ENCODE results near the gene FOXJ2. TPM values are rescaled to one million over a fixed set of nuclear protein-coding genes. Genes with fewer than 3 reads are reported as not detected.

FOXJ2 gene
- total and polyA plus RNA-seq, 3 experiments from 2014 or later: 18.3 to 22.5 (median 22.3) TPM

- no peaks in the 10 kb centered on the region for H3K9me3 Mint-ChIP-seq
- DNase-seq: no peak
- Histone ChIP-seq H3K4me3 (ENCODE audit: low read length) (peak overlapping the region; percentile 66), H3K9me3 (ENCODE audit: low read length) (no peaks in the 10 kb centered on the region), H3K27me3 (ENCODE audit: insufficient read depth, low read length, poor library complexity, severe bottlenecking) (no peaks in the 10 kb centered on the region), H3K27ac (ENCODE audit: low read depth, low read length) (peak overlapping the region; percentile 84), H3K36me3 (ENCODE audit: insufficient read depth, low read length) (no peaks in the 10 kb centered on the region), H3K4me1 (ENCODE audit: insufficient read depth, low read length) (peaks cover 55% of the 10 kb centered on the region)
- CTCF ChIA-PET: interaction anchor here (0.7 to 3.4 kb wide), 6 partner anchors 11 to 99 kb away, joined by 3 to 20 read pairs (median 4); partner anchors contain the start of gene C3AR1
- POLR2A ChIA-PET: interaction anchor here (0.7 to 1.4 kb wide), 3 partner anchors 57 to 99 kb away, joined by 3 to 4 read pairs (median 3); no protein-coding TSS in a partner anchor
- H3K27ac Mint-ChIP-seq: peak overlapping the region; percentile 76 to 98 (median 90)
- peaks cover 0 to 12% (median 0%) of the 10 kb centered on the region in 3 donors for H3K36me3 Mint-ChIP-seq
- peak overlapping the region; percentile 75 to 93 (median 87) for H3K4me3 Mint-ChIP-seq
- H3K27me3 Mint-ChIP-seq: peaks cover 0 to 2% of the 10 kb centered on the region in 2 donors
- peaks cover 53 to 57% (median 55%) of the 10 kb centered on the region in 3 donors for H3K4me1 Mint-ChIP-seq
These were observed 659 bp upstream of the FOXJ2 start for GRCh38 chr12:8031872-8032241.

- peaks cover 62% of the 10 kb centered on the region for H3K4me1 ChIP-seq (ENCODE audit: insufficient read depth, low read length)
- ChIA-PET POLR2A (interaction anchor here (1.4 kb wide), 1 partner anchor 55 kb away, joined by 4 read pairs; no protein-coding TSS in a partner anchor), CTCF (interaction anchor here (0.9 to 3.4 kb wide), 4 partner anchors 12 to 73 kb away, joined by 3 to 20 read pairs (median 5); no protein-coding TSS in a partner anchor)
- H3K4me3 ChIP-seq (ENCODE audit: low read length): peak overlapping the region; percentile 82
- H3K36me3 ChIP-seq (ENCODE audit: insufficient read depth, low read length): no peaks in the 10 kb centered on the region
- Mint-ChIP-seq H3K27ac (peak overlapping the region; percentile 86 to 98 (median 90)), H3K4me1 (peaks cover 60 to 64% (median 61%) of the 10 kb centered on the region in 3 donors), H3K27me3 (no peaks in the 10 kb centered on the region), H3K9me3 (no peaks in the 10 kb centered on the region), H3K36me3 (peaks cover 0 to 9% (median 0%) of the 10 kb centered on the region in 3 donors), H3K4me3 (peak overlapping the region; percentile 82 to 94 (median 90))
- H3K9me3 ChIP-seq (ENCODE audit: low read length): no peaks in the 10 kb centered on the region
- peak overlapping the region; percentile 84 for H3K27ac ChIP-seq (ENCODE audit: low read depth, low read length)
- no peaks in the 10 kb centered on the region for H3K27me3 ChIP-seq (ENCODE audit: insufficient read depth, low read length, poor library complexity, severe bottlenecking)
- peak; percentile 22 to 67 (median 41) for DNase-seq
These were observed 883 bp downstream of the FOXJ2 start for GRCh38 chr12:8033153-8034044.

- H3K9me3 ChIP-seq (ENCODE audit: low read length): no peaks in the 10 kb centered on the region
- H3K27me3 Mint-ChIP-seq: no peaks in the 10 kb centered on the region
- ChIA-PET POLR2A (no interaction called here), CTCF (interaction anchor here (0.6 to 4.3 kb wide), 6 partner anchors 11 to 1045 kb away, joined by 3 to 20 read pairs (median 5); no protein-coding TSS in a partner anchor)
- peaks cover 0 to 12% (median 0%) of the 10 kb centered on the region in 3 donors for H3K36me3 Mint-ChIP-seq
- peak overlapping the region; percentile 82 for H3K4me3 ChIP-seq (ENCODE audit: low read length)
- no peak for DNase-seq
- H3K4me1 Mint-ChIP-seq: peaks cover 70 to 73% (median 73%) of the 10 kb centered on the region in 3 donors
- peak overlapping the region; percentile 77 to 98 (median 90) for H3K27ac Mint-ChIP-seq
- H3K36me3 ChIP-seq (ENCODE audit: insufficient read depth, low read length): no peaks in the 10 kb centered on the region
- peak overlapping the region; percentile 82 to 94 (median 90) for H3K4me3 Mint-ChIP-seq
- H3K27me3 ChIP-seq (ENCODE audit: insufficient read depth, low read length, poor library complexity, severe bottlenecking): no peaks in the 10 kb centered on the region
- H3K9me3 Mint-ChIP-seq: no peaks in the 10 kb centered on the region
- peaks cover 73% of the 10 kb centered on the region for H3K4me1 ChIP-seq (ENCODE audit: insufficient read depth, low read length)
- H3K27ac ChIP-seq (ENCODE audit: low read depth, low read length): no peak overlapping the region
These were observed 2.3 kb downstream of the FOXJ2 start for GRCh38 chr12:8034802-8035201.

- H3K27me3 Mint-ChIP-seq: no peaks in the 10 kb centered on the region
- peak overlapping the region; percentile 24 to 94 (median 88) for H3K4me3 Mint-ChIP-seq
- H3K9me3 Mint-ChIP-seq: no peaks in the 10 kb centered on the region
- no peak overlapping the region for H3K27ac ChIP-seq (ENCODE audit: low read depth, low read length)
- peaks cover 73% of the 10 kb centered on the region for H3K4me1 ChIP-seq (ENCODE audit: insufficient read depth, low read length)
- no peak overlapping the region for H3K4me3 ChIP-seq (ENCODE audit: low read length)
- peaks cover 70 to 76% (median 74%) of the 10 kb centered on the region in 3 donors for H3K4me1 Mint-ChIP-seq
- CTCF ChIA-PET: interaction anchor here (0.9 to 4.3 kb wide), 3 partner anchors 10 to 102 kb away, joined by 3 to 19 read pairs (median 15); no protein-coding TSS in a partner anchor
- peak overlapping the region; percentile 32 to 96 (median 86) for H3K27ac Mint-ChIP-seq
- no peaks in the 10 kb centered on the region for H3K27me3 ChIP-seq (ENCODE audit: insufficient read depth, low read length, poor library complexity, severe bottlenecking)
- H3K36me3 ChIP-seq (ENCODE audit: insufficient read depth, low read length): peaks cover 2% of the 10 kb centered on the region
- POLR2A ChIA-PET: no interaction called here
- no peaks in the 10 kb centered on the region for H3K9me3 ChIP-seq (ENCODE audit: low read length)
- peaks cover 0 to 18% (median 0%) of the 10 kb centered on the region in 3 donors for H3K36me3 Mint-ChIP-seq
- no peak for DNase-seq
These were observed 3.0 kb downstream of the FOXJ2 start for GRCh38 chr12:8035440-8036010.

- no peak for DNase-seq
- ChIA-PET POLR2A (no interaction called here), CTCF (interaction anchor here (0.9 to 4.3 kb wide), 3 partner anchors 10 to 103 kb away, joined by 3 to 19 read pairs (median 15); no protein-coding TSS in a partner anchor)
- Mint-ChIP-seq H3K36me3 (peaks cover 0 to 24% (median 4%) of the 10 kb centered on the region in 3 donors), H3K27ac (peak overlapping the region in 6 of 8 donors; percentile 30 to 93 (median 74)), H3K27me3 (no peaks in the 10 kb centered on the region), H3K9me3 (no peaks in the 10 kb centered on the region), H3K4me3 (peak overlapping the region in 5 of 7 donors; percentile 82 to 94 (median 90)), H3K4me1 (peaks cover 69 to 76% (median 74%) of the 10 kb centered on the region in 3 donors)
- H3K27me3 ChIP-seq (ENCODE audit: insufficient read depth, low read length, poor library complexity, severe bottlenecking): no peaks in the 10 kb centered on the region
- H3K4me1 ChIP-seq (ENCODE audit: insufficient read depth, low read length): peaks cover 73% of the 10 kb centered on the region
- no peaks in the 10 kb centered on the region for H3K9me3 ChIP-seq (ENCODE audit: low read length)
- peaks cover 4% of the 10 kb centered on the region for H3K36me3 ChIP-seq (ENCODE audit: insufficient read depth, low read length)
- H3K27ac ChIP-seq (ENCODE audit: low read depth, low read length): no peak overlapping the region
- H3K4me3 ChIP-seq (ENCODE audit: low read length): no peak overlapping the region
These were observed 3.8 kb downstream of the FOXJ2 start for GRCh38 chr12:8036346-8036745.

- DNase-seq: no peak
- peaks cover 65% of the 10 kb centered on the region for H3K4me1 ChIP-seq (ENCODE audit: insufficient read depth, low read length)
- peak overlapping the region; percentile 0 for H3K4me3 ChIP-seq (ENCODE audit: low read length)
- H3K27me3 ChIP-seq (ENCODE audit: insufficient read depth, low read length, poor library complexity, severe bottlenecking): no peaks in the 10 kb centered on the region
- Mint-ChIP-seq H3K27me3 (no peaks in the 10 kb centered on the region), H3K9me3 (no peaks in the 10 kb centered on the region), H3K4me3 (peak overlapping the region; percentile 63 to 83 (median 64)), H3K27ac (peak overlapping the region; percentile 49 to 96 (median 82)), H3K36me3 (peaks cover 0 to 31% (median 7%) of the 10 kb centered on the region in 3 donors), H3K4me1 (peaks cover 65 to 71% (median 69%) of the 10 kb centered on the region in 3 donors)
- ChIA-PET CTCF (interaction anchor here (3.5 to 4.3 kb wide), 2 partner anchors 9 to 41 kb away, joined by 15 to 19 read pairs; no protein-coding TSS in a partner anchor), POLR2A (interaction anchor here (2.0 kb wide), 1 partner anchor 10 kb away, joined by 13 read pairs; no protein-coding TSS in a partner anchor)
- no peaks in the 10 kb centered on the region for H3K9me3 ChIP-seq (ENCODE audit: low read length)
- H3K36me3 ChIP-seq (ENCODE audit: insufficient read depth, low read length): peaks cover 12% of the 10 kb centered on the region
- H3K27ac ChIP-seq (ENCODE audit: low read depth, low read length): no peak overlapping the region
These were observed 4.6 kb downstream of the FOXJ2 start for GRCh38 chr12:8037046-8037663.

- no peaks in the 10 kb centered on the region for H3K27me3 Mint-ChIP-seq
- Histone ChIP-seq H3K27me3 (ENCODE audit: insufficient read depth, low read length, poor library complexity, severe bottlenecking) (no peaks in the 10 kb centered on the region), H3K27ac (ENCODE audit: low read depth, low read length) (no peak overlapping the region), H3K9me3 (ENCODE audit: low read length) (no peaks in the 10 kb centered on the region), H3K4me3 (ENCODE audit: low read length) (no peak overlapping the region), H3K36me3 (ENCODE audit: insufficient read depth, low read length) (peaks cover 18% of the 10 kb centered on the region), H3K4me1 (ENCODE audit: insufficient read depth, low read length) (peaks cover 64% of the 10 kb centered on the region)
- peaks cover 65 to 71% (median 68%) of the 10 kb centered on the region in 3 donors for H3K4me1 Mint-ChIP-seq
- POLR2A ChIA-PET: interaction anchor here (1.4 to 2.0 kb wide), 2 partner anchors 11 to 102 kb away, joined by 7 to 13 read pairs; partner anchors contain the start of gene SLC2A3
- H3K4me3 Mint-ChIP-seq: peak overlapping the region; percentile 53 to 82 (median 64)
- H3K36me3 Mint-ChIP-seq: peaks cover 0 to 39% (median 11%) of the 10 kb centered on the region in 3 donors
- CTCF ChIA-PET: interaction anchor here (1.0 to 4.3 kb wide), 4 partner anchors 8 to 71 kb away, joined by 4 to 19 read pairs (median 10); no protein-coding TSS in a partner anchor
- peak overlapping the region; percentile 66 to 87 (median 77) for H3K27ac Mint-ChIP-seq
- DNase-seq: no peak
- no peaks in the 10 kb centered on the region for H3K9me3 Mint-ChIP-seq
These were observed 5.4 kb downstream of the FOXJ2 start for GRCh38 chr12:8037947-8038346.
